AG08396 (cell line): ENCODE results near the gene AUTS2.

Experiments
- DNase-seq: peaks from one replicate; pipeline ENCODE4 v3.0.0; 2012; ENCODE audit warnings: low spot score, mixed read lengths

The AUTS2 gene

GRCh38 chr7:69893906-69894305 lies 295.6 kb downstream of the AUTS2 start:
- no peak for DNase-seq

- DNase-seq, result no peak
These were observed 297.2 kb downstream of the AUTS2 start for GRCh38 chr7:69895446-69895845.

DNA sequence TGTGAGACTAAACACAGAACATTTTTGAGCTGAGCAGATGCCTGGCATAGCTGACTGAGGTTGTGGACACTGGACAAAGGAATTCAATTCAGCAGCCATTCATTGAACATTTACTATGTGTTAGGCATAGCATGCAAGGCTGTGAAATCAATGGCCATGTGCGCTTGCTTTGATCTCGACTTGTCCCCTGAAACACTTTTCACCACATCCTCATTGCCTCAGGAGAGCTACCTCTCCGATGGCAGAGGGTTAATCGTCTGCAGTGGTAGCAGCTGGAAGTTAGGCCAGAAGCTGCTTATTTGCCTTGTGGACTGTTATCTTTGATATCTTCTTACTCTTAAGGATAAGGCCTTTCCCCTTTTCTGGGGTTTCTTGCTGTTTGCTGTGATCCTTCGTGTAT lies 297.8 kb downstream of the AUTS2 start:
- DNase-seq, result no peak

DNA sequence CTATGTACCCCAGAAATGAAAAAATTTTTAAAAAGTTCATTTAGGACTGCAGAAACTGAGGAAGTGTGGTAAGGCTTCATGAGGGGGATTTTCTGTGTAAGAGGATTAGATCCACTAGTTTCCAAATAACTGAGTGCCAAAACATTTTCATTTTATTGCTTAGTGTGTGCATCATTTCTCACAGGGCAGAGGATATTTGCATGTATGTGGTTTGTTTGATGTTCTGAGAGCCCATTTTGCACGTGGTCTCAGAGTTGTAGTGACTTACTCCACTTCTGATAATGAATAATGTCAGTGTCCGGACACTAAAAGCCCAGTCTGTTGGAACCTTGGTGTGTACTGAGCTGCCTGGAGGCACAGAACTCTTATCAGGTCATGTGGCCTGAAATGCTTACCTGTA lies 299.9 kb downstream of the AUTS2 start:
- DNase-seq, result no peak

DNA sequence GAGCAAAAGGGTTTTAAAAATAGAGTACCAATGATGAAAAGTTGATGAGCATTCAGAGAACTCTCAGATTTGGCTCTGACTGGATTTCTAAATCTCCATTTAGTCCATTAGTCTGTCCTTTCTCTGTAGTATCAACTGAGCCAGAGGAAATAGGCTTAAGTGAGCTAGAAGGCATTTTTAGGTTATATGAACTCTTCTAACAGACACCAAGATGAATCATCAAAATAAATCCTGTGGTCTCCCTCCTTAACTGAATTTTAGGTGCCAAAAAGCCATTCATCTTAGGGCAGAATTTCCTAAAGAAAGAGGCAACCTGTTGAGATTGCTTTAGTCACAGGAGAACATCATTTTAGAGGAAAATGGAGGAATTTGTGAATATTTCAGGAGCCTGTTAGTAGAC lies 305.1 kb downstream of the AUTS2 start:
- no peak for DNase-seq

DNA sequence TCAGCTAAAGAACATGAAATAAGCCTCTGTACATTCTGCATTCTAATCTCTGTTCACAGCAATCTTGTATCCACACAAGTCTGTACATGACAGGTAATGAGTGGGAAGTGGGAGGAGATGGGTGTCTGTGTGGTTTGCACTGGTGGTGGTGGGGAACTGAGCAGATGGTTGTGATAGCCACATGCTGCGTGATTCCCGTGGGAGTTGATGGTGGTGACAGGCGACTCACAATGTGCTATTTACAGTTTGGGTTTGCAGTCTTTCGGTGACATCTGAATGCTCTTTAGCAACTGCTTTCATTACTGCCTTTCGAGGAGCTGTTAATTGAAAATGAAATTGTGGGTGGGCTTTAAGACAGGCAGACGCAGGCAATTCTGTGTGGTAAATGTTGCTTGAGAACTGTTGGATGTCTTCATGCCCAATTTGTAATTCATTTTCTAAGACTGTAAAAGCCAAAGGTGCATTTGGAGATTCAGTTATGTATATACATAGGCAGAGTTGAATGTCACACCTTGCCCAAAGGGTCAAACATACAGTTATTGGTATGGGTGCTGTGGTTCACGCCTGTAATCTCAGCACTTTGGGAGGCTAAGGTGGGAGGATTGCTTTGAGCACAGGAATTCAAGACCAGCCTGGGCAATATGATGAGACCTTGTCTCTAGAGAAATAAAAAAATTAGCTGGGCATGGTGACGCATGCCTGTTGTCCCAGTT lies 308.2 kb downstream of the AUTS2 start:
- no peak for DNase-seq

GRCh38 chr7:69907720-69908119 lies 309.4 kb downstream of the AUTS2 start:
- DNase-seq, result no peak

DNA sequence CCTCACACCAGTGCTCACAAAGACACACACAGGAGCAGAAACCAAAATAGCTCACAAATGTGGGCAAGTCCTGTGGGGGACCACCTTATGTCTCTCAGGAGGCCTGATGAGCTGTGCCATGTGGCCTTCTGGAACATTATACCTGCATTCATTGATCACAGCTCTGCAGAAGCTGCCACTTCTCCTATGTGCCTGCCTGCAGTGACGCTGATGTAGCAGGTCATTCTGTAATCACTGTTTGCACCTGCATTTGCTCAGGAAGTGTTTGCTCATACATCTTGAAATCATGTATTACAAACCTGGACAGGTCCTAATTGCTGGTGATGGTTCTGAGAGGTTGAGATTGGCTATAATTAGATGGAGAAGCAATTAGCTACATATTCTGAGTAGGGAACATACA lies 310.2 kb downstream of the AUTS2 start:
- no peak for DNase-seq

DNA sequence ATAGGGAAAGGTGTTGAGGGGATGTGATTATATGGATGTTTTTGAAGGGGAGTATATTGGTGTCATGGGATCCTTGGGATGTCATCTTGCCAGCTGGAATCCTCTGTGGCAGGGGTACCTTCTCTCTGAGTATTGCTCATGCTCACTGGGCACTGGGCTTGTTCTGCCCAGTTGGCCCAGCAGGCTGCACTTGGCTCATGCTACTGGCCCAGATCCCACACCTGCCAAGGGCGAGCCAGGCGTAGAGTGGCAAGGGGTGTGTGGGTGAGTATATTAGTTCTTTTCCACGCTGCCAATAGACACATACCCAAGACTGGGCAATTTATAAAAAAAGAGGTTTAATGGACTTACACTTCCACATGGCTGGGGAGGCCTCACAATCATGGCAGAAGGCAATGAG lies 311.9 kb downstream of the AUTS2 start:
- no peak for DNase-seq

- no peak for DNase-seq
These were observed 313.1 kb downstream of the AUTS2 start for GRCh38 chr7:69911337-69911736.

DNA sequence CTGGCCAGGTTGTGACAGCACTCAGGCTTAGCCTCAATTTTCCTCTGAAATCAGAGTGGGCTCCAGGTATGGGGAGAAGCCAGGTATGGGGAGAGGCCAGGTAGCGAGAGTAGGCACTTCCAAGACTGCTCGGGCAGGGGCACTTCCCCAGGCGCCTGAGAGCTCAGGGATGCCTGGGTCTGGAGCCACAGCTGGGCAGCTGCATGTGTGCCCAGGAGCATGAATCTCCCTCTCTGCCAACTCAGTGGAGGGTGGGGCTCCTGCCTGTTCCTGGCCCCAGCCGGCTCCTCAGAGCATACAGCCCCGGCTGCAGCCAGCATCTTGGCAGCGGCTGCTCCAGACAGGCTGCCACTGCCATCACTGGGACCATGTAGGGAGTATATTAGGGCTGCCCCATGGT lies 313.9 kb downstream of the AUTS2 start:
- DNase-seq, result no peak

DNA sequence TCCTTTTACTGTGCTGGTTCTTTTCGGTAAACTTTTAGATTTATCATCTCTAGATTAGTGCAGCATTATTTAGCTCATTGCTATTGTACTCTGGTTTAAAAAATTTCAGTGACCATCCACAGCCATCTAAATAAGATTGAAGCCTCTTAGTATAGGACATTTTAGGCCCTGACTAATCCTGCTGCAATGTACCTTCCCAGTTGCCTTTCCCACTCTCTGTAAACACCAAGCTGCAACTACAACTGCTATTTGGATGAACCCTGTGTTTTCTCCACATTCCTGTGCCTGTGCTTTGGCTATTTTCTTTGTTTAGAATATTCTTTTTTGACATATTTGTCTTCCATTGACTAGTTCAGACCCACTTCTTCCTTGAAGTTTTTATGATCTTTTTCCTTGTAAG lies 314.6 kb downstream of the AUTS2 start:
- DNase-seq, result no peak

GRCh38 chr7:69919426-69920111 lies 321.3 kb downstream of the AUTS2 start:
- no peak for DNase-seq

- DNase-seq, result no peak
These were observed 322.5 kb downstream of the AUTS2 start for GRCh38 chr7:69920797-69921196.

DNA sequence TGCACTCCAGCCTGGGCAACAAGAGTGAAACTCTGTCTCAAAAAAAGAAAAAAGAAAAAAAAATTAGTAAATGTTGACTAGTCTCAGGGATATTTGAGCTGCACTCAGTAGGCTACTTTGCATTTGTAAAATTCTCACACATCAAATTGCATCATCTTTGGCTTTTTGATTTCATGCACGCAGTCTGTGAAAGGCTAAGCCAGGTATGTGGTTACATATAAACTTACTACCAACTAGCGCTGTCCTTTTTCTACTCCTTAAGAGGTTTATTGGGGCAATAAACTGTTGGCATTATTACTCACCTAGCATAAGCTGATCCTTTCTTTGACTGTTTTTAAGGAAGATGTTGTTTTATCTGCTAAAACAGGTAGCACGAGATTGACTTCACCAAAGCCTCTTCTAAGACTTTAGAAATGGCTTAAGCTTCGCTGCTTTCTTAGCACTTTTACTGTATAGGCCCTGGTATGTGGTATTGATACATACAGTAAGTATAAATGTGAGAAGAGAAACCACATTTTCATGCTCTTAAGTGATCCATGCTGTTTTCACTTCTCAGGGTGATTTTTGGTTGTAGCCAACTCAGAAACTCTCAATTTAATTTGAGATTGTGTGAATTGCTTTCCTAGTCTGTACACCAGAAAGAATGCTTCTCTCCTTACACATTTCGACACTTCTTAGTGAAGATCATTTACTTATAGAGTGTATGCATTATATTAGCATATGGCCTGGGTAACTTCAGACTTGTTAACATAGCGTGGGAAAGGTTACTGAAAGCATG lies 323.9 kb downstream of the AUTS2 start:
- no peak for DNase-seq

DNA sequence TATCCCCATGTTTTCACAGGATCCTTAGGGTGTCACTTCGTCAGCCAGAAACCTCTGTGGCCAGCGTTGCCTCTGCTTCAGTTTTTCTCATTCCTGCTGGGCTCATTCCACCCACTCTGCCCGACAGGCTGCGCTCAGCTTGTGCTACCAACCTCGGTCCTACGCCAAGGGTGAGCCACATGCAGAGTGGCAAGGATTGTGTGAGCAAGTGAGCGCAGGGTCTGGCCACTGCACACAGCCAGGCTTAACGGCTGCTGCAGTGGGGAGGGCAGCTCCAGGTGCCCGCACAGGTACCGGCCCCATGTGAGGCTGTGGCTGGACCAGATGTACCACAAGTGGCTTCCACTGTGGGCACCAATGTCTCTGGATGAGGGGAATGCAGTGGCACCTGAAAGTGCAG lies 329.2 kb downstream of the AUTS2 start:
- DNase-seq, result no peak

- DNase-seq, result no peak
These were observed 330.3 kb downstream of the AUTS2 start for GRCh38 chr7:69928621-69929020.

DNA sequence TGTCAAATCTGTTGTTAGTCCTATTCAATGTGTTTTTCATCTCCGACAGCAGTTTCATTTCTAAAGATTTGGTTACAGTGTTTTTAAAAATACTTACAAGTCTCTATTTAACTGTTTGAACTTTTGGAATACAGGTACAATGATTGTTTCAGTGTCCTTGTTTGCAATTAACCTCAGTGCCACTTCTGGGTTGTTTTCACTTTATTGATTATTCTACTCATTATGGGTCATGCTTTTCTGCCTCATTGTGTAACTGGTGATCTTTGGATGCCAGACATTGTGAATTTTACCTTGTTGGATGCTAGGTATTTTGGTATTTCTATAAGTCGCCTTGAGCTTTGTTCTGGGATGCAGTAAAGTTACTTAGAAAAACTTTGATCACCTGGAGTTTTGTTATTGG lies 331.3 kb downstream of the AUTS2 start:
- no peak for DNase-seq

DNA sequence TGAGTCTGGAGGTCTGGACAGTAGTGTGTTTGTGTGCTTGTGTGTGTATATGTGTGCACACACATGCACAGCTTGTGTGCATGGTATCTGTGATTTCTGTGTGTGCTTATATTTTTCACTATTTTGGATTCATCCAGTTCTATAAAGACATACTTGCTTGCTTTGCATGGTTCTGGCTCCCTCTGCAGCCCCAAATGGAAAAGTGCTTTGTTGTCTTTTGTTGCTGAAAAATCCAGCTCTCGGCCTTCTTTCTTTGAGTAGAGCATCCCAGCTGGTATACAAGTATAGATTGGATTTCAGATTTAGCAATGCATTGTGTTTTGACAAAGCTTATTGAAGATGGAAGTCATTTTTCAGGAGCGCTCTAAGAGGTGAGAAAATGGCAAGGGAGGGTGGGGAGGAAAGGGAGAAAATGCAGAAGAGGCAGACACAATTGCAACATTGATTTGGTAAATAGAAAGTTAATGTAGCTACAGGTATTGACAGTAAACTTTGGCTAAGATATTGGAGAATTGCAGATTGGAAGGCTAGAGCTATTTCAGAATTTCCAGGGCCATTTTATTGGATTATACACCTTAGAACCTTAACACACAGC lies 333.9 kb downstream of the AUTS2 start:
- no peak for DNase-seq

- DNase-seq, result no peak
These were observed 336.0 kb downstream of the AUTS2 start for GRCh38 chr7:69934144-69934903.

GRCh38 chr7:69935107-69935506 lies 336.8 kb downstream of the AUTS2 start:
- DNase-seq, result no peak

DNA sequence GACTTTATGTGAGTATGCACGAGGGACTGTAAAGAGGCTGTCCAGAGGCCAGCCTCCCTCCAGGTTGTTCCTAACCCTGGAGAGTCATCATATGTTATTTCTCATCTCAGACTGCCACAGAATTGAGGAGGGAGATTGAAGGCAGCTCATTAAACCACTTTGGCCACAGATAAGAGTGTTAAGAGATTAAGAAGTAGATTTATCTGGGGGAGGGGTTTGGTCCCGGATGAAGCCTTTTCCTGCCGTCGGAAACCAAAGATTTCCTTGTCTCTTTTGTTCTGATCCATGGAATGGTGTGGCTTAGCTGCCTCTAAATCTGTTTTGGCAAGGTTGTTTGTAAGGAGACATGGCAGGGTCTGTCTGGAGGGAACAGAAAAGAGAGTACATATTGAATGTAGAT lies 338.8 kb downstream of the AUTS2 start:
- no peak for DNase-seq
